Liver (tissue), 9 donors: ENCODE data around the gene HHAT. TPM values are rescaled to one million over a fixed set of nuclear protein-coding genes. Genes with fewer than 3 reads are reported as not detected.

Experiments
- DNase-seq: peaks from one replicate; pipeline ENCODE4 v3.0.0-alpha.2; 2017; ENCODE audit warnings: low spot score
- H3K27ac ChIP-seq, 2 donors: one replicate each; pipeline ENCODE4 v1.7.0; 2013; ENCODE audit warnings: inconsistent platforms in 2 of 2, low read length in 2 of 2, control low read depth in 1 of 2, low read depth in 1 of 2, mild to moderate bottlenecking in 1 of 2
- H3K27me3 ChIP-seq, 4 donors: one replicate each; pipeline versions ENCODE4 v1.6.1 to v1.7.0; 2013; ENCODE audit warnings: low read length in 3 of 4, inconsistent platforms in 1 of 4, mild to moderate bottlenecking in 1 of 4, moderate library complexity in 1 of 4; ENCODE audit not compliant: control insufficient read depth in 4 of 4, insufficient read depth in 4 of 4
- H3K36me3 ChIP-seq, 4 donors: one replicate each; pipeline versions ENCODE4 v1.6.1 to v1.7.0; 2013; ENCODE audit warnings: low read length in 3 of 4, mild to moderate bottlenecking in 3 of 4, low read depth in 1 of 4, moderate library complexity in 1 of 4; ENCODE audit not compliant: control insufficient read depth in 4 of 4, insufficient read depth in 3 of 4
- H3K4me1 ChIP-seq, 4 donors: one replicate each; pipeline versions ENCODE4 v1.6.1 to v1.7.0; 2013; ENCODE audit warnings: low read length in 3 of 4, mild to moderate bottlenecking in 3 of 4, moderate library complexity in 1 of 4; ENCODE audit not compliant: control insufficient read depth in 4 of 4, insufficient read depth in 4 of 4
- H3K4me3 ChIP-seq, 3 donors: one replicate each; pipeline versions ENCODE4 v1.6.1 to v1.7.0; 2013; ENCODE audit warnings: low read length in 3 of 3, control low read depth in 1 of 3, low read depth in 1 of 3, mild to moderate bottlenecking in 1 of 3
- H3K9ac ChIP-seq, 2 donors: one replicate each; pipeline ENCODE4 v1.7.0; 2013; ENCODE audit warnings: low read length in 2 of 2, mild to moderate bottlenecking in 2 of 2, moderate library complexity in 2 of 2, control low read depth in 1 of 2, low read depth in 1 of 2
- H3K9me3 ChIP-seq, 4 donors: one replicate each; pipeline versions ENCODE4 v1.6.1 to v1.7.0; 2013; ENCODE audit warnings: low read length in 3 of 4; ENCODE audit not compliant: control insufficient read depth in 4 of 4
- EGR1 ChIP-seq, 2 donors: IDR thresholded peaks; 2 replicates each; pipeline ENCODE4 v1.6.1; 2016 to 2018; ENCODE audit warnings: antibody characterized with exemption in 2 of 2, low read depth in 2 of 2
- FOXA1 ChIP-seq: IDR thresholded peaks from 2 replicates; pipeline ENCODE4 v1.6.1; 2016; ENCODE audit warnings: antibody characterized with exemption
- GABPA ChIP-seq, 2 donors: IDR thresholded peaks in 1 of 2; conservative IDR thresholded peaks in 1 of 2; 2 replicates each; pipeline ENCODE4 v1.6.1; 2016; ENCODE audit warnings: antibody characterized with exemption in 2 of 2, mild to moderate bottlenecking in 1 of 2, moderate library complexity in 1 of 2
- HNF4A ChIP-seq, 2 donors: conservative IDR thresholded peaks; 2 replicates each; pipeline ENCODE4 v1.6.1; 2016; ENCODE audit warnings: antibody characterized with exemption in 2 of 2, mild to moderate bottlenecking in 2 of 2
- JUND ChIP-seq, 2 donors: IDR thresholded peaks; 2 replicates each; pipeline ENCODE4 v1.6.1; 2016; ENCODE audit warnings: antibody characterized with exemption in 2 of 2
- MAX ChIP-seq: IDR thresholded peaks from 2 replicates; pipeline ENCODE4 v1.6.1; 2016; ENCODE audit warnings: antibody characterized with exemption
- RAD21 ChIP-seq, 2 donors: IDR thresholded peaks; 2 replicates each; pipeline ENCODE4 v1.6.1; 2016; ENCODE audit warnings: antibody characterized with exemption in 2 of 2, mild to moderate bottlenecking in 2 of 2
- RXRA ChIP-seq, 2 donors: IDR thresholded peaks; 2 replicates each; pipeline ENCODE4 v1.6.1; 2017 to 2018; ENCODE audit warnings: antibody characterized with exemption in 2 of 2, mild to moderate bottlenecking in 1 of 2
- SP1 ChIP-seq: IDR thresholded peaks from 2 replicates; pipeline ENCODE4 v1.6.1; 2018; ENCODE audit warnings: antibody characterized with exemption, mild to moderate bottlenecking
- TAF1 ChIP-seq: conservative IDR thresholded peaks from 2 replicates; pipeline ENCODE4 v1.6.1; 2016; ENCODE audit warnings: antibody characterized with exemption, mild to moderate bottlenecking
- YY1 ChIP-seq: IDR thresholded peaks from 2 replicates; pipeline ENCODE4 v1.6.1; 2016; ENCODE audit warnings: antibody characterized with exemption, mild to moderate bottlenecking
- ZBTB33 ChIP-seq: IDR thresholded peaks from 2 replicates; pipeline ENCODE4 v1.6.1; 2016; ENCODE audit warnings: antibody characterized with exemption
- WGBS: extraction: QIAGEN DNeasy Blood & Tissue Kit; methylation state at CpG from one replicate; pipeline ENCODE4 v1.1.7; 2013; 5-methylcytosine and 5-hydroxymethylcytosine counted together
- polyA plus RNA-seq, 2 donors: library from polyadenylated mRNA; stranded (reverse) in 1 of 2; unstranded in 1 of 2; fragments of 200-250 nt in 1 of 2; fragments of >200 nt in 1 of 2; fragmentation: Nextera tagmentation in 1 of 2; extraction: Ambion mirVana in 1 of 2; gene quantifications; one replicate each; pipeline versions ENCODE4 v1.2.1 to v1.2.3, GENCODE V29; 2013 to 2015
- total RNA-seq, 2 donors: library from RNA; depleted of rRNA; stranded (reverse); fragments of >200 nt; gene quantifications; one replicate each; pipeline ENCODE4 v1.2.3, GENCODE V29; 2014
- TF ChIP-seq, protein P1 (sequence below): IDR thresholded peaks from 2 replicates; pipeline ENCODE4 v1.6.1; 2016; ENCODE audit warnings: antibody characterized with exemption
- TF ChIP-seq, protein P2 (sequence below): fragments of 150-350 bp; IDR thresholded peaks from 2 replicates; pipeline ENCODE4 v1.5.1; 2017; ENCODE audit warnings: improper control_type of control experiment, low read depth, low read length; ENCODE audit not compliant: missing input control
- donor health status: healthy.
- donor health status: healthy.
- donor health status: healthy.
- donor health status: healthy.
- donor health status: healthy.

HHAT gene
- total and polyA plus RNA-seq, 4 donors, result 1.3 to 2.2 (median 1.6) TPM

- Histone ChIP-seq H3K9me3 (no peaks in the 10 kb centered on the region), H3K36me3 (no peaks in the 10 kb centered on the region), H3K27ac (no peak overlapping the region), H3K4me3 (no peak overlapping the region), H3K9ac (no peak overlapping the region), H3K27me3 (no peaks in the 10 kb centered on the region), H3K4me1 (no peaks in the 10 kb centered on the region)
- 93% methylated on average over 11 of the region's 11 CpGs for WGBS
- TF ChIP-seq ZBTB33, result no peak
- TF ChIP-seq RAD21 (IDR thresholded peaks at IDR 0.05), result no peak
- TF ChIP-seq SP1, result no peak
- no peak for DNase-seq
Observed at GRCh38 chr1:210464519-210465039, 135.9 kb downstream of the HHAT start.

GRCh38 chr1:210465150-210465549 lies 136.4 kb downstream of the HHAT start:
- no peak for TF ChIP-seq RXRA (IDR thresholded peaks at IDR 0.05)
- TF ChIP-seq, protein P1, sequence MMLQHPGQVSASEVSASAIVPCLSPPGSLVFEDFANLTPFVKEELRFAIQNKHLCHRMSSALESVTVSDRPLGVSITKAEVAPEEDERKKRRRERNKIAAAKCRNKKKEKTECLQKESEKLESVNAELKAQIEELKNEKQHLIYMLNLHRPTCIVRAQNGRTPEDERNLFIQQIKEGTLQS, result no peak
- H3K27me3 ChIP-seq, result no peaks in the 10 kb centered on the region
- no peak for DNase-seq
- no peak overlapping the region for H3K9ac ChIP-seq
- no peaks in the 10 kb centered on the region for H3K36me3 ChIP-seq
- H3K4me3 ChIP-seq, result no peak overlapping the region
- WGBS, result 94% methylated on average over 3 of the region's 3 CpGs
- H3K27ac ChIP-seq, result no peak overlapping the region
- H3K9me3 ChIP-seq, result no peaks in the 10 kb centered on the region
- H3K4me1 ChIP-seq, result no peaks in the 10 kb centered on the region

- 96% methylated on average over 2 of the region's 2 CpGs for WGBS
- Histone ChIP-seq H3K36me3 (no peaks in the 10 kb centered on the region), H3K27ac (no peak overlapping the region), H3K9me3 (no peaks in the 10 kb centered on the region), H3K4me3 (no peak overlapping the region), H3K9ac (no peak overlapping the region), H3K4me1 (no peaks in the 10 kb centered on the region), H3K27me3 (no peaks in the 10 kb centered on the region)
- TF ChIP-seq GABPA (IDR thresholded peaks at IDR 0.05 in 1 of 2, conservative IDR thresholded peaks at IDR 0.05 in 1 of 2) (no peak), JUND (IDR thresholded peaks at IDR 0.05) (no peak), HNF4A (conservative IDR thresholded peaks at IDR 0.05) (no peak), YY1 (no peak), EGR1 (IDR thresholded peaks at IDR 0.05; ENCODE audit: low read depth in 2 of 2) (no peak), TAF1 (no peak)
- no peak for DNase-seq
Observed at GRCh38 chr1:210467440-210468043, 138.8 kb downstream of the HHAT start.

DNA sequence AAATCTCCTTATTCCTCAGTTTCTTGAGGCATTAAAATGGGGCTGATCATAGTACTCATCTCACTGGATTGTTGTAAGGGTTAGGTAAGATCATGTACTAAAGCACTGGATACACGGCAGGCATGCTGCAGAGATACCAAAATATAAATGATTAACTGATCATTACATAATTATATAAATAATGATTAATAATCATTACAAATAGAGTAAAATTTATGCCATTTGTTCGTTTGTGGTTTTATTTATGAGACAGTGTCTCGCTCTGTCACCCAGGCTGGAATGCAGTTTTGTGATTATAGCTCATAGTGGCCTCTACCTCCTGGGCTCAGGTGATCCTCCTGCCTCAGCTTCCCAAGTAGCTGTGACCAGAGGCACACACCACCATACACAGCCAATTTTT lies 140.7 kb downstream of the HHAT start:
- 80% methylated on average over 3 of the region's 3 CpGs for WGBS

More for the DNA sequence above, 140.7 kb downstream of the HHAT start:
- H3K27me3 ChIP-seq, result no peaks in the 10 kb centered on the region
- no peak overlapping the region for H3K9ac ChIP-seq
- no peaks in the 10 kb centered on the region for H3K4me1 ChIP-seq
- no peaks in the 10 kb centered on the region for H3K9me3 ChIP-seq
- no peaks in the 10 kb centered on the region for H3K36me3 ChIP-seq
- TF ChIP-seq TAF1 (no peak), MAX (no peak), YY1 (no peak), JUND (IDR thresholded peaks at IDR 0.05) (no peak), SP1 (no peak), GABPA (IDR thresholded peaks at IDR 0.05 in 1 of 2, conservative IDR thresholded peaks at IDR 0.05 in 1 of 2) (no peak), EGR1 (IDR thresholded peaks at IDR 0.05; ENCODE audit: low read depth in 2 of 2) (no peak), FOXA1 (no peak)
- TF ChIP-seq, protein P2, sequence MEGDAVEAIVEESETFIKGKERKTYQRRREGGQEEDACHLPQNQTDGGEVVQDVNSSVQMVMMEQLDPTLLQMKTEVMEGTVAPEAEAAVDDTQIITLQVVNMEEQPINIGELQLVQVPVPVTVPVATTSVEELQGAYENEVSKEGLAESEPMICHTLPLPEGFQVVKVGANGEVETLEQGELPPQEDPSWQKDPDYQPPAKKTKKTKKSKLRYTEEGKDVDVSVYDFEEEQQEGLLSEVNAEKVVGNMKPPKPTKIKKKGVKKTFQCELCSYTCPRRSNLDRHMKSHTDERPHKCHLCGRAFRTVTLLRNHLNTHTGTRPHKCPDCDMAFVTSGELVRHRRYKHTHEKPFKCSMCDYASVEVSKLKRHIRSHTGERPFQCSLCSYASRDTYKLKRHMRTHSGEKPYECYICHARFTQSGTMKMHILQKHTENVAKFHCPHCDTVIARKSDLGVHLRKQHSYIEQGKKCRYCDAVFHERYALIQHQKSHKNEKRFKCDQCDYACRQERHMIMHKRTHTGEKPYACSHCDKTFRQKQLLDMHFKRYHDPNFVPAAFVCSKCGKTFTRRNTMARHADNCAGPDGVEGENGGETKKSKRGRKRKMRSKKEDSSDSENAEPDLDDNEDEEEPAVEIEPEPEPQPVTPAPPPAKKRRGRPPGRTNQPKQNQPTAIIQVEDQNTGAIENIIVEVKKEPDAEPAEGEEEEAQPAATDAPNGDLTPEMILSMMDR, result no peak
- no peak overlapping the region for H3K27ac ChIP-seq
- no peak for DNase-seq
- no peak overlapping the region for H3K4me3 ChIP-seq
